HepG2 (cell line): ENCODE data around the gene ARHGEF40. TPM values are rescaled to one million over a fixed set of nuclear protein-coding genes. Genes with fewer than 3 reads are reported as not detected.

Source experiments
- AHDC1 ChIP-seq: sonication (generic); formaldehyde crosslinking; IDR thresholded peaks from 2 replicates; pipeline ENCODE4 v1.5.1; 2020; ENCODE audit warnings: mild to moderate bottlenecking, missing genetic modification reagents, borderline replicate concordance
- CC2D1A ChIP-seq: sonication (generic); formaldehyde crosslinking; IDR thresholded peaks from 2 replicates; pipeline ENCODE4 v1.8.1; 2023; ENCODE audit warnings: mild to moderate bottlenecking, missing genetic modification reagents
- PHF8 ChIP-seq: sonication (generic); formaldehyde crosslinking; IDR thresholded peaks from 2 replicates; pipeline ENCODE4 v1.5.0; 2020; ENCODE audit warnings: missing genetic modification reagents
- ZBTB20 ChIP-seq: sonication (generic); formaldehyde crosslinking; IDR thresholded peaks from 2 replicates; pipeline ENCODE4 v1.8.1; 2023; ENCODE audit warnings: missing genetic modification reagents, low read depth, mild to moderate bottlenecking, borderline replicate concordance
- ZGPAT ChIP-seq: IDR thresholded peaks from 2 replicates; pipeline ENCODE4 v1.6.1; 2016; ENCODE audit warnings: mild to moderate bottlenecking
- ZMYM4 ChIP-seq: sonication (generic); formaldehyde crosslinking; IDR thresholded peaks from 2 replicates; pipeline ENCODE4 v1.8.1; 2023; ENCODE audit warnings: mild to moderate bottlenecking, missing genetic modification reagents
- ZNF460 ChIP-seq: sonication (generic); formaldehyde crosslinking; IDR thresholded peaks from 2 replicates; pipeline ENCODE4 v1.5.1; 2020; ENCODE audit warnings: missing genetic modification reagents, mild to moderate bottlenecking, borderline replicate concordance
- ZNF615 ChIP-seq: sonication (generic); formaldehyde crosslinking; IDR thresholded peaks from 2 replicates; pipeline ENCODE4 v1.5.0; 2020; ENCODE audit warnings: mild to moderate bottlenecking, missing genetic modification reagents, borderline replicate concordance
- ZNF768 ChIP-seq: sonication (generic); formaldehyde crosslinking; IDR thresholded peaks from 2 replicates; pipeline ENCODE4 v1.4.0; 2020; ENCODE audit warnings: missing genetic modification reagents
- ZNF776 ChIP-seq: sonication (generic); formaldehyde crosslinking; IDR thresholded peaks from 2 replicates; pipeline ENCODE4 v1.4.0; 2020; ENCODE audit warnings: mild to moderate bottlenecking, missing genetic modification reagents
- ZSCAN9 ChIP-seq: IDR thresholded peaks from 2 replicates; pipeline ENCODE4 v1.6.1; 2016; ENCODE audit warnings: borderline replicate concordance
- polyA plus RNA-seq, 8 experiments: library from polyadenylated mRNA; depleted of rRNA in 3 of 8; stranded (reverse) in 7 of 8; unstranded in 1 of 8; fragments of >200 nt; fragmentation: Illumina TruSeq in 4 of 8; extraction: Trizol in 4 of 8; gene quantifications; 2 replicates each; pipeline versions ENCODE4 v1.2.1 to v1.2.3, GENCODE V29; 2011 to 2016; ENCODE audit warnings: low read depth in 4 of 8, missing spikeins in 1 of 8, mixed read lengths in 1 of 8; ENCODE audit not compliant: insufficient read depth in 1 of 8
- total RNA-seq, 5 experiments: library from RNA; depleted of rRNA; stranded (reverse); fragments of >200 nt; fragmentation: Illumina TruSeq; extraction: Trizol; gene quantifications; 2 replicates each; pipeline ENCODE4 v1.2.3, GENCODE V29; 2016; ENCODE audit warnings: low read depth in 1 of 5
- TF ChIP-seq, protein P1 (sequence below): fragments of 450-650 bp; IDR thresholded peaks from 2 replicates; pipeline ENCODE4 v1.6.1; 2016
- TF ChIP-seq, protein P2 (sequence below): sonication (generic); formaldehyde crosslinking; IDR thresholded peaks from 2 replicates; pipeline ENCODE4 v1.4.0; 2020; ENCODE audit warnings: missing genetic modification reagents
- TF ChIP-seq, protein P3 (sequence below): sonication (generic); formaldehyde crosslinking; IDR thresholded peaks from 2 replicates; pipeline ENCODE4 v1.4.0; 2020; ENCODE audit warnings: mild to moderate bottlenecking, missing genetic modification reagents
- TF ChIP-seq, protein P4 (sequence below): sonication (generic); formaldehyde crosslinking; IDR thresholded peaks from 2 replicates; pipeline ENCODE4 v1.8.0; 2022; ENCODE audit warnings: missing genetic modification reagents, mild to moderate bottlenecking, borderline replicate concordance

ARHGEF40 gene
- total and polyA plus RNA-seq, 2 of the 13 experiments (the other 11 are each of a cell fraction or from before 2014, with no cell fraction given): 28.1 to 78.1 TPM

GRCh38 chr14:21069388-21070082, 569 bp upstream of the ARHGEF40 start (continued):
- peak; percentile 55; the same call in 1 of the 2 replicates for TF ChIP-seq AHDC1
- TF ChIP-seq ZBTB20: peak; percentile 17; the same call in 1 of the 2 replicates
- TF ChIP-seq ZSCAN9 (CRISPR knock-in tag): no peak
- TF ChIP-seq, protein P1, sequence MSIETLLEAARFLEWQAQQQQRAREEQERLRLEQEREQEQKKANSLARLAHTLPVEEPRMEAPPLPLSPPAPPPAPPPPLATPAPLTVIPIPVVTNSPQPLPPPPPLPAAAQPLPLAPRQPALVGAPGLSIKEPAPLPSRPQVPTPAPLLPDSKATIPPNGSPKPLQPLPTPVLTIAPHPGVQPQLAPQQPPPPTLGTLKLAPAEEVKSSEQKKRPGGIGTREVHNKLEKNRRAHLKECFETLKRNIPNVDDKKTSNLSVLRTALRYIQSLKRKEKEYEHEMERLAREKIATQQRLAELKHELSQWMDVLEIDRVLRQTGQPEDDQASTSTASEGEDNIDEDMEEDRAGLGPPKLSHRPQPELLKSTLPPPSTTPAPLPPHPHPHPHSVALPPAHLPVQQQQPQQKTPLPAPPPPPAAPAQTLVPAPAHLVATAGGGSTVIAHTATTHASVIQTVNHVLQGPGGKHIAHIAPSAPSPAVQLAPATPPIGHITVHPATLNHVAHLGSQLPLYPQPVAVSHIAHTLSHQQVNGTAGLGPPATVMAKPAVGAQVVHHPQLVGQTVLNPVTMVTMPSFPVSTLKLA: no peak
- TF ChIP-seq, protein P2, sequence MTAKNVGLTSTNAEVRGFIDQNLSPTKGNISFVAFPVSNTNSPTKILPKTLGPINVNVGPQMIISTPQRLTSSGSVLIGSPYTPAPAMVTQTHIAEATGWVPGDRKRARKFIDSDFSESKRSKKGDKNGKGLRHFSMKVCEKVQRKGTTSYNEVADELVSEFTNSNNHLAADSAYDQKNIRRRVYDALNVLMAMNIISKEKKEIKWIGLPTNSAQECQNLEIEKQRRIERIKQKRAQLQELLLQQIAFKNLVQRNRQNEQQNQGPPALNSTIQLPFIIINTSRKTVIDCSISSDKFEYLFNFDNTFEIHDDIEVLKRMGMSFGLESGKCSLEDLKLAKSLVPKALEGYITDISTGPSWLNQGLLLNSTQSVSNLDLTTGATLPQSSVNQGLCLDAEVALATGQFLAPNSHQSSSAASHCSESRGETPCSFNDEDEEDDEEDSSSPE (CRISPR knock-in tag): peak; percentile 93
- TF ChIP-seq, protein P3, sequence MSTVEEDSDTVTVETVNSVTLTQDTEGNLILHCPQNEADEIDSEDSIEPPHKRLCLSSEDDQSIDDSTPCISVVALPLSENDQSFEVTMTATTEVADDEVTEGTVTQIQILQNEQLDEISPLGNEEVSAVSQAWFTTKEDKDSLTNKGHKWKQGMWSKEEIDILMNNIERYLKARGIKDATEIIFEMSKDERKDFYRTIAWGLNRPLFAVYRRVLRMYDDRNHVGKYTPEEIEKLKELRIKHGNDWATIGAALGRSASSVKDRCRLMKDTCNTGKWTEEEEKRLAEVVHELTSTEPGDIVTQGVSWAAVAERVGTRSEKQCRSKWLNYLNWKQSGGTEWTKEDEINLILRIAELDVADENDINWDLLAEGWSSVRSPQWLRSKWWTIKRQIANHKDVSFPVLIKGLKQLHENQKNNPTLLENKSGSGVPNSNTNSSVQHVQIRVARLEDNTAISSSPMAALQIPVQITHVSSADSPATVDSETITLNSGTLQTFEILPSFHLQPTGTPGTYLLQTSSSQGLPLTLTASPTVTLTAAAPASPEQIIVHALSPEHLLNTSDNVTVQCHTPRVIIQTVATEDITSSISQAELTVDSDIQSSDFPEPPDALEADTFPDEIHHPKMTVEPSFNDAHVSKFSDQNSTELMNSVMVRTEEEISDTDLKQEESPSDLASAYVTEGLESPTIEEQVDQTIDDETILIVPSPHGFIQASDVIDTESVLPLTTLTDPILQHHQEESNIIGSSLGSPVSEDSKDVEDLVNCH (CRISPR knock-in tag): no peak
- peak; percentile 41; the same call in 1 of the 2 replicates for TF ChIP-seq ZNF460 (CRISPR knock-in tag)
- no peak for TF ChIP-seq ZNF768
- no peak for TF ChIP-seq CC2D1A (CRISPR knock-in tag)
- peak; percentile 30; the same call in 1 of the 2 replicates for TF ChIP-seq PHF8
- TF ChIP-seq ZMYM4 (CRISPR knock-in tag): peak; percentile 4; the same call in 1 of the 2 replicates
- TF ChIP-seq ZNF776 (CRISPR knock-in tag): peak; percentile 61; the same call in 1 of the 2 replicates
- TF ChIP-seq, protein P4, sequence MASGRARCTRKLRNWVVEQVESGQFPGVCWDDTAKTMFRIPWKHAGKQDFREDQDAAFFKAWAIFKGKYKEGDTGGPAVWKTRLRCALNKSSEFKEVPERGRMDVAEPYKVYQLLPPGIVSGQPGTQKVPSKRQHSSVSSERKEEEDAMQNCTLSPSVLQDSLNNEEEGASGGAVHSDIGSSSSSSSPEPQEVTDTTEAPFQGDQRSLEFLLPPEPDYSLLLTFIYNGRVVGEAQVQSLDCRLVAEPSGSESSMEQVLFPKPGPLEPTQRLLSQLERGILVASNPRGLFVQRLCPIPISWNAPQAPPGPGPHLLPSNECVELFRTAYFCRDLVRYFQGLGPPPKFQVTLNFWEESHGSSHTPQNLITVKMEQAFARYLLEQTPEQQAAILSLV (CRISPR knock-in tag): no peak
- no peak for TF ChIP-seq ZGPAT
- 0 out of 2 replicates have a peak, but pooled peaks have one; percentile 34 for TF ChIP-seq ZNF615 (CRISPR knock-in tag)
